ENCODE data around the gene CDH4.

- TF ChIP-seq CTCF (conservative IDR thresholded peaks at IDR 0.05; ENCODE audit: low read length) (no peak), EZH2phosphoT487 (IDR thresholded peaks at IDR 0.05; ENCODE audit: borderline replicate concordance, low read depth, low read length) (no peak)
These were observed 628.6 kb downstream of the CDH4 start for GRCh38 chr20:61880706-61881105.

Measured in OCI-LY7 (cell line).